ENCODE measurements around the gene NR1H4.

NR1H4 gene

GRCh38 chr12:100574187-100575074, 100.8 kb downstream of the NR1H4 start:
- no peak for TF ChIP-seq CTCF (IDR thresholded peaks at IDR 0.05)

- TF ChIP-seq CTCF (IDR thresholded peaks at IDR 0.05) = no peak
Observed at GRCh38 chr12:100576331-100577036, 102.8 kb downstream of the NR1H4 start.

- no peak for TF ChIP-seq CTCF (IDR thresholded peaks at IDR 0.05)
Observed at GRCh38 chr12:100578923-100579322, 105.3 kb downstream of the NR1H4 start.

GRCh38 chr12:100579844-100580243, 106.2 kb downstream of the NR1H4 start:
- no peak for TF ChIP-seq CTCF (IDR thresholded peaks at IDR 0.05)

- TF ChIP-seq CTCF (IDR thresholded peaks at IDR 0.05) = no peak
Observed at GRCh38 chr12:100584256-100584655, 110.6 kb downstream of the NR1H4 start.

GRCh38 chr12:100591979-100592378, 118.3 kb downstream of the NR1H4 start:
- TF ChIP-seq CTCF (IDR thresholded peaks at IDR 0.05) = no peak

- no peak for TF ChIP-seq CTCF (IDR thresholded peaks at IDR 0.05)
Observed at GRCh38 chr12:100593490-100593889, 119.8 kb downstream of the NR1H4 start.
